Measurements from ENCODE around the gene SEC14L6. TPM values are rescaled to one million over a fixed set of nuclear protein-coding genes. Genes with fewer than 3 reads are reported as not detected.

Gene SEC14L6
- total RNA-seq, 1 donor from 2014 or later, result 4.8 TPM

GRCh38 chr22:30535182-30535581 is 11.4 kb downstream of the SEC14L6 start:
- no peak for TF ChIP-seq CTCF (IDR thresholded peaks at IDR 0.05; ENCODE audit: unreplicated experiment)
- Mint-ChIP-seq H3K36me3 (ENCODE audit: insufficient read depth) (no peaks in the 10 kb centered on the region), H3K27ac (no peak overlapping the region), H3K4me3 (ENCODE audit: low read depth) (no peak overlapping the region), H3K27me3 (no peaks in the 10 kb centered on the region), H3K4me1 (ENCODE audit: low read depth) (no peaks in the 10 kb centered on the region), H3K9me3 (ENCODE audit: low read depth) (no peaks in the 10 kb centered on the region)
- no peak for DNase-seq (ENCODE audit: low spot score, unreplicated experiment)

- no peak for TF ChIP-seq CTCF (IDR thresholded peaks at IDR 0.05; ENCODE audit: unreplicated experiment)
These were observed 14.6 kb downstream of the SEC14L6 start for GRCh38 chr22:30531651-30532608.

GRCh38 chr22:30526656-30527055 is 19.9 kb downstream of the SEC14L6 start:
- TF ChIP-seq CTCF (IDR thresholded peaks at IDR 0.05; ENCODE audit: unreplicated experiment), result no peak
- Mint-ChIP-seq H3K36me3 (ENCODE audit: insufficient read depth) (no peaks in the 10 kb centered on the region), H3K27ac (no peak overlapping the region), H3K4me1 (ENCODE audit: low read depth) (no peaks in the 10 kb centered on the region), H3K27me3 (no peaks in the 10 kb centered on the region), H3K4me3 (ENCODE audit: low read depth) (no peak overlapping the region), H3K9me3 (ENCODE audit: low read depth) (no peaks in the 10 kb centered on the region)
- no peak for DNase-seq (ENCODE audit: low spot score, unreplicated experiment)

More at GRCh38 chr22:30531651-30532608, 14.6 kb downstream of the SEC14L6 start:
- H3K27me3 Mint-ChIP-seq, result no peaks in the 10 kb centered on the region
- no peak for DNase-seq (ENCODE audit: low spot score, unreplicated experiment)
- H3K36me3 Mint-ChIP-seq (ENCODE audit: insufficient read depth), result no peaks in the 10 kb centered on the region
- H3K4me3 Mint-ChIP-seq (ENCODE audit: low read depth), result no peak overlapping the region
- no peak overlapping the region for H3K27ac Mint-ChIP-seq
- no peaks in the 10 kb centered on the region for H3K4me1 Mint-ChIP-seq (ENCODE audit: low read depth)
- no peaks in the 10 kb centered on the region for H3K9me3 Mint-ChIP-seq (ENCODE audit: low read depth)

GRCh38 chr22:30523646-30524489 is 22.7 kb downstream of the SEC14L6 start:
- Mint-ChIP-seq H3K36me3 (ENCODE audit: insufficient read depth) (no peaks in the 10 kb centered on the region), H3K9me3 (ENCODE audit: low read depth) (no peaks in the 10 kb centered on the region), H3K4me1 (ENCODE audit: low read depth) (no peaks in the 10 kb centered on the region), H3K4me3 (ENCODE audit: low read depth) (no peak overlapping the region), H3K27me3 (peaks cover 2% of the 10 kb centered on the region), H3K27ac (no peak overlapping the region)
- DNase-seq (ENCODE audit: low spot score, unreplicated experiment), result no peak
- TF ChIP-seq CTCF (IDR thresholded peaks at IDR 0.05; ENCODE audit: unreplicated experiment), result no peak

Measured in progenitor cell of endocrine pancreas (in vitro differentiated cells).